EH (cell line): ENCODE results near the gene LINC00237.
A peak's percentile ranks its signal among the peaks of the same experiment; 100 is the strongest.

Experiments used
- DNase-seq: peaks from one replicate; pipeline ENCODE4 v3.0.0-alpha.2; 2015; ENCODE audit warnings: low read depth

LINC00237 gene

GRCh38 chr20:21125072-21125848, 19.1 kb upstream of the LINC00237 start:
- DNase-seq = peak; percentile 70

- no peak for DNase-seq
Measured at GRCh38 chr20:21124190-21124589, 18.0 kb upstream of the LINC00237 start.

- DNase-seq = no peak
Measured at GRCh38 chr20:21118782-21119181, 12.6 kb upstream of the LINC00237 start.

- DNase-seq = no peak
Measured at GRCh38 chr20:21118138-21118537, 12.0 kb upstream of the LINC00237 start.

GRCh38 chr20:21117521-21117920, 11.4 kb upstream of the LINC00237 start:
- no peak for DNase-seq

- DNase-seq = no peak
Measured at GRCh38 chr20:21114584-21114983, 8.4 kb upstream of the LINC00237 start.

- no peak for DNase-seq
Measured at GRCh38 chr20:21113697-21114096, 7.5 kb upstream of the LINC00237 start.

GRCh38 chr20:21111416-21111815, 5.3 kb upstream of the LINC00237 start:
- DNase-seq = no peak

GRCh38 chr20:21110811-21111210, 4.7 kb upstream of the LINC00237 start:
- DNase-seq = no peak

GRCh38 chr20:21109144-21109543, 3.0 kb upstream of the LINC00237 start:
- DNase-seq = peak; percentile 22

- no peak for DNase-seq
Measured at GRCh38 chr20:21105429-21106170, 558 bp downstream of the LINC00237 start.

GRCh38 chr20:21104921-21105320, 1.2 kb downstream of the LINC00237 start:
- no peak for DNase-seq

- no peak for DNase-seq
Measured at GRCh38 chr20:21104466-21104761, 1.7 kb downstream of the LINC00237 start.

- no peak for DNase-seq
Measured at GRCh38 chr20:21103582-21104465, 2.3 kb downstream of the LINC00237 start.

- peak; percentile 15 for DNase-seq
Measured at GRCh38 chr20:21102603-21103311, 3.4 kb downstream of the LINC00237 start.

- no peak for DNase-seq
Measured at GRCh38 chr20:21101932-21102575, 4.1 kb downstream of the LINC00237 start.

- DNase-seq = no peak
Measured at GRCh38 chr20:21101453-21101931, 4.7 kb downstream of the LINC00237 start.

- DNase-seq = peak; percentile 20
Measured at GRCh38 chr20:21100578-21101452, 5.3 kb downstream of the LINC00237 start.

GRCh38 chr20:21099751-21100577, 6.2 kb downstream of the LINC00237 start:
- DNase-seq = peak; percentile 11
